GM12864 (cell line): Measurements from ENCODE around the gene DPP7.

Experiments
- DNase-seq: peaks from one replicate; pipeline ENCODE4 v3.0.0-alpha.2; 2011; ENCODE audit warnings: low read depth
- H3K4me3 ChIP-seq: 2 replicates; pipeline ENCODE4 v1.5.1; 2011; ENCODE audit warnings: mild to moderate bottlenecking, low read depth, low read length, control low read depth
- TF ChIP-seq, protein P1 (sequence below): IDR thresholded peaks from 2 replicates; pipeline ENCODE4 v1.5.1; 2011; ENCODE audit warnings: low read depth, mild to moderate bottlenecking, moderate library complexity, low read length, control low read depth, inconsistent platforms; ENCODE audit errors: missing control alignments

The DPP7 gene

GRCh38 chr9:137140151-137141012, 25.8 kb upstream of the DPP7 start:
- DNase-seq: no peak

GRCh38 chr9:137139468-137140150, 25.1 kb upstream of the DPP7 start:
- no peak for DNase-seq
- TF ChIP-seq, protein P1, sequence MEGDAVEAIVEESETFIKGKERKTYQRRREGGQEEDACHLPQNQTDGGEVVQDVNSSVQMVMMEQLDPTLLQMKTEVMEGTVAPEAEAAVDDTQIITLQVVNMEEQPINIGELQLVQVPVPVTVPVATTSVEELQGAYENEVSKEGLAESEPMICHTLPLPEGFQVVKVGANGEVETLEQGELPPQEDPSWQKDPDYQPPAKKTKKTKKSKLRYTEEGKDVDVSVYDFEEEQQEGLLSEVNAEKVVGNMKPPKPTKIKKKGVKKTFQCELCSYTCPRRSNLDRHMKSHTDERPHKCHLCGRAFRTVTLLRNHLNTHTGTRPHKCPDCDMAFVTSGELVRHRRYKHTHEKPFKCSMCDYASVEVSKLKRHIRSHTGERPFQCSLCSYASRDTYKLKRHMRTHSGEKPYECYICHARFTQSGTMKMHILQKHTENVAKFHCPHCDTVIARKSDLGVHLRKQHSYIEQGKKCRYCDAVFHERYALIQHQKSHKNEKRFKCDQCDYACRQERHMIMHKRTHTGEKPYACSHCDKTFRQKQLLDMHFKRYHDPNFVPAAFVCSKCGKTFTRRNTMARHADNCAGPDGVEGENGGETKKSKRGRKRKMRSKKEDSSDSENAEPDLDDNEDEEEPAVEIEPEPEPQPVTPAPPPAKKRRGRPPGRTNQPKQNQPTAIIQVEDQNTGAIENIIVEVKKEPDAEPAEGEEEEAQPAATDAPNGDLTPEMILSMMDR: no peak
- no peak overlapping the region for H3K4me3 ChIP-seq

More at GRCh38 chr9:137140151-137141012, 25.8 kb upstream of the DPP7 start:
- H3K4me3 ChIP-seq: no peak overlapping the region
- TF ChIP-seq, protein P1: no peak

- no peak for DNase-seq
- TF ChIP-seq, protein P1: no peak
- H3K4me3 ChIP-seq: no peak within 1 kb of the TSS
Observed at GRCh38 chr9:137138722-137139467, 24.4 kb upstream of the DPP7 start, which contains the start of gene GRIN1. Gene GRIN1 (plus strand): TSS chr9:137139154. CDS start chr9:137139487, 333 bp downstream.

DNA sequence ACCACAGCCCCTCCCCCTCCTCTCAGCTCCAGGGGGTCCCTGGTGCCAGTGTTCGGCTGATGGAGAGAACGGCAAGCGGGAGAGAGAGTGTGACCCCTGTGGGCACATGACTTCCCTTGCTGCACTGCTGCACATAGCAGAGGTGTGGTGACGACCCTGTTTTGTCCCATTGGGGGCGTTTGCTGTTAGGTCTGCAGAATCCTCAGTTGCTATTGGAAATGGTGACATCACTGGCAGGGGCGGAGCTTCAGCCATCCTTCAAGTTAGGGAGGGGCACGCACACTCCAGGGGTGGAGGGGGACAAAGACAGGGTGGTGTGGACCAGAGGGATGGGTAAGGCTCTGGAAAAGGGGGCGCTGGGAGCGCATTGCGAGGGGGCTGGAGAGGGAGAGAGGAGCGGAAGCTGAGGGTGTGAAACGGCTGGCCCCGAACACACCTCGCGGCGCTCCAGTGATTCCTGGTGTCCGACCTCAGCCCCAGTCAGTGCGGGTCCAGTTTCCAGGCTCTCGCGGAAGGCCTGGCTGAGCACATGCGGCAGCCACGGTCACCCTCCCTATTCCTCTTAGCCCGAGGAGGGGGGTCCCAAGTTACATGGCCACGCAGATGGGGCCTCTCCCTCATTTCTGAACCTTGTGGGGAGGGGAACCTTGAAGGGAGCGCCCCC, 23.7 kb upstream of the DPP7 start:
- H3K4me3 ChIP-seq: no peak overlapping the region
- TF ChIP-seq, protein P1: no peak
- DNase-seq: no peak

DNA sequence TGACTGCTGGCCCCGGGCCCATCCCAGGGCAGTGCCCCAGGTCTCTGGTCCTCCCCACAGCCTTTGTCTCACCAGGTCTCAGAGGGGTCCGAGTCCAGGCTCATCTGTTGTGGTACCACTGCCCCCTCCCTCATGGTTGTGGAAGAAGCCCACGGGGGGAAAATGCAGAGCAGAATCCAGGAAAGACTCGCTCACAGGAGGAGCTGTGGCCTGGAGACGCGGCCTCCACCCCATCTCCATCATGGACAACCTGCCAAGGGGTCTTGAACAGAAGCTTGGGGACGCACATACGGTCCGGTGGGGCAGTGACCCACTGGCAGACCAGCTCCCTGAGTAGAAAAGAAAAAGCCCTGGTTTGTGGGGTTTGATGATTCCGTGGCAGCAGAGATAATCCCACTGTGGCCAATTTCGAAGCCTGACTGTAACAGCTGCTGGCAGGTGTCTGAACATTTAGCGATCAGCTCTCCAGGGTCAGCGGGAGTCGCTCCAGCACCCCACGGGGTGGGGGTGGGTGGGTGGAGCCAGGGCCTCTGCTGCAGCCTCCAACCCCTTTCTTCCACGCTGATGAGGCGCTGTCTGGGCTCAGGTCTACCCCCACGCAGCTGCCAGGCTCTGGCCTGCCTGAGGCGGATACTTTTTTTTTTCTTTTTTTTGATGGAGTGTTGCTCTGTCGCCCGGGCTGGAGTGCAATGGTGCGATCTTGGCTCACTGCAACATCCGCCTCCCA, 22.5 kb upstream of the DPP7 start:
- H3K4me3 ChIP-seq: no peak overlapping the region
- TF ChIP-seq, protein P1: no peak
- no peak for DNase-seq
